RWPE2 (cell line): ENCODE data around the gene TUSC7.

Experiments
- ATAC-seq: fragments of 200-7000 bp; cut with Tn5 transposase; 3 replicates; pipeline ENCODE4 v1.9.1; 2021; ENCODE audit warnings: low read depth
- DNase-seq: peaks from one replicate; pipeline ENCODE4 v3.0.0-alpha.2; 2020; ENCODE audit warnings: low spot score
- H3K27ac ChIP-seq: fragments of 450-650 bp; 2 replicates; pipeline ENCODE4 v1.5.1; 2017; ENCODE audit warnings: mild to moderate bottlenecking; ENCODE audit not compliant: poor library complexity, severe bottlenecking
- H3K27me3 ChIP-seq: fragments of 250-450 bp; sonication (Bioruptor Pico); 2 replicates; pipeline ENCODE4 v1.5.1; 2021; ENCODE audit warnings: mild to moderate bottlenecking, moderate library complexity; ENCODE audit not compliant: insufficient read depth, poor library complexity, severe bottlenecking
- H3K36me3 ChIP-seq: fragments of 250-450 bp; sonication (Bioruptor Pico); 2 replicates; pipeline ENCODE4 v1.5.1; 2020; ENCODE audit warnings: low read depth, mild to moderate bottlenecking, moderate library complexity
- H3K4me1 ChIP-seq: fragments of 250-450 bp; sonication (Bioruptor Pico); 2 replicates; pipeline ENCODE4 v1.5.1; 2021; ENCODE audit warnings: mild to moderate bottlenecking, moderate library complexity; ENCODE audit not compliant: insufficient read depth, poor library complexity, severe bottlenecking
- H3K4me3 ChIP-seq: fragments of 250-450 bp; sonication (Bioruptor Pico); 2 replicates; pipeline ENCODE4 v1.5.1; 2021; ENCODE audit warnings: mild to moderate bottlenecking, moderate library complexity; ENCODE audit not compliant: severe bottlenecking
- H3K9me3 ChIP-seq: fragments of 250-450 bp; sonication (Bioruptor Pico); 2 replicates; pipeline ENCODE4 v1.5.1; 2021; ENCODE audit warnings: mild to moderate bottlenecking, moderate library complexity; ENCODE audit not compliant: severe bottlenecking
- CTCF ChIP-seq: fragments of 450-650 bp; IDR thresholded peaks from one replicate; pipeline ENCODE4 v1.5.1; 2017; ENCODE audit warnings: mild to moderate bottlenecking, moderate library complexity; ENCODE audit not compliant: poor library complexity, severe bottlenecking

TUSC7 gene

GRCh38 chr3:116734243-116734642 lies 24.7 kb downstream of the TUSC7 start:
- Histone ChIP-seq H3K4me3 (no peak overlapping the region), H3K27ac (no peak overlapping the region), H3K9me3 (no peaks in the 10 kb centered on the region), H3K4me1 (no peaks in the 10 kb centered on the region), H3K27me3 (no peaks in the 10 kb centered on the region), H3K36me3 (no peaks in the 10 kb centered on the region)
- no peak for TF ChIP-seq CTCF
- no peak for DNase-seq
- no peak for ATAC-seq

- H3K27me3 ChIP-seq: no peaks in the 10 kb centered on the region
- no peaks in the 10 kb centered on the region for H3K36me3 ChIP-seq
- H3K4me1 ChIP-seq: no peaks in the 10 kb centered on the region
- no peaks in the 10 kb centered on the region for H3K9me3 ChIP-seq
- H3K27ac ChIP-seq: no peak overlapping the region
- DNase-seq (no peak), ATAC-seq (no peak)
- TF ChIP-seq CTCF: no peak
- no peak overlapping the region for H3K4me3 ChIP-seq
Observed at GRCh38 chr3:116739678-116740077, 30.1 kb downstream of the TUSC7 start.

- ATAC-seq: no peak
- H3K27me3 ChIP-seq: no peaks in the 10 kb centered on the region
- no peak overlapping the region for H3K27ac ChIP-seq
- TF ChIP-seq CTCF: no peak
- H3K9me3 ChIP-seq: no peaks in the 10 kb centered on the region
- H3K36me3 ChIP-seq: no peaks in the 10 kb centered on the region
- no peaks in the 10 kb centered on the region for H3K4me1 ChIP-seq
- H3K4me3 ChIP-seq: no peak overlapping the region
- DNase-seq: no peak
Observed at GRCh38 chr3:116740293-116740692, 30.7 kb downstream of the TUSC7 start.

- Histone ChIP-seq H3K27ac (no peak overlapping the region), H3K36me3 (no peaks in the 10 kb centered on the region), H3K4me3 (no peak overlapping the region), H3K4me1 (no peaks in the 10 kb centered on the region), H3K9me3 (no peaks in the 10 kb centered on the region), H3K27me3 (no peaks in the 10 kb centered on the region)
- TF ChIP-seq CTCF: no peak
- ATAC-seq (no peak), DNase-seq (no peak)
Observed at GRCh38 chr3:116741467-116741866, 31.9 kb downstream of the TUSC7 start.

GRCh38 chr3:116743062-116743461 lies 33.5 kb downstream of the TUSC7 start:
- ATAC-seq: no peak
- H3K9me3 ChIP-seq: no peaks in the 10 kb centered on the region
- H3K4me1 ChIP-seq: no peaks in the 10 kb centered on the region
- no peak for DNase-seq
- no peaks in the 10 kb centered on the region for H3K36me3 ChIP-seq
- H3K27ac ChIP-seq: no peak overlapping the region
- H3K4me3 ChIP-seq: no peak overlapping the region
- TF ChIP-seq CTCF: no peak
- H3K27me3 ChIP-seq: no peaks in the 10 kb centered on the region
